Measurements from ENCODE around the gene PARD6G. TPM values are rescaled to one million over a fixed set of nuclear protein-coding genes. Genes with fewer than 3 reads are reported as not detected.

The PARD6G gene
- total RNA-seq, 1 experiment from 2014 or later: 0.15 TPM

DNA sequence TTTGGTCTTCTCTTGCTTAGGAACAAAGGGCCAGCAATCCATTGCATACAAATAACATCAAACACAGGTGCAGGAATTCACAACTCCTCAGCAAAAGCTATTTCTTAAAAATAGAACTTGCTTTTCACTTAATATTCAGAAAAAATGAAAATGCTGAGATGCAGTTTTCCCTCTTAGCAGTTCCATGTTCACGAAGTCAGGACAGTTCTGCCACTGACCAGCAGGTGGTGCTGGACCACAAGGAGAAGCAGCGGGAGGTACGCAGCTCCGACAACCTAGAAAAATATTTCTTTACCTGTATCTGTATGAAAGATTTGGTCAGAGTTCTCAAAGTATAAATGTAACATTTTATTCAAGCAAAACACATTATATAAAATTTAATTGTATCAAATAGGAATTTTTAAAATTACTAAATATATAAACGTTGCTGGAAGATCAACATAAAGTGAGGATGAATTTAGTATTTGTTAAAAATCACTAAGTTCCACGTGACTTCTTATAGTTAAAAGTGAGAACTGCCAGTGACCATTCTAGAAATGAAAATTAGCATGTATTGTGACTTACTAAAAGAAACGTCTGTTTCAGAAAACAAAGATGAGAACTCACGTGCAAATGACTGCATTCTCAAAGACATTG, 89.5 kb downstream of the PARD6G start:
- H3K4me2 ChIP-seq: no peak overlapping the region
- no peak overlapping the region for H3K4me3 ChIP-seq
- peak; percentile 30 to 39 for DNase-seq
- no peaks in the 10 kb centered on the region for H3K79me2 ChIP-seq (ENCODE audit: low read depth)
- no peaks in the 10 kb centered on the region; the same call in 1 of the 2 replicates for H3F3A ChIP-seq (ENCODE audit: insufficient read depth, low read depth)
- H3K9me3 ChIP-seq (ENCODE audit: insufficient read depth, low read depth): no peaks in the 10 kb centered on the region
- no peak for TF ChIP-seq EZH2 (IDR thresholded peaks at IDR 0.05; ENCODE audit: low read depth)
- peak; percentile 93 for TF ChIP-seq CTCF (conservative IDR thresholded peaks at IDR 0.05)
- H2AFZ ChIP-seq: no peak overlapping the region
- POLR2A ChIA-PET (ENCODE audit: unreplicated experiment): no interaction called here
- no TSS peak for BruUV-seq (replicated peaks)
- H3K9me2 ChIP-seq (ENCODE audit: insufficient read depth): no peaks in the 10 kb centered on the region
- no peaks in the 10 kb centered on the region for H3K4me1 ChIP-seq (replicated peaks; ENCODE audit: insufficient read depth)
- CTCF ChIA-PET: no interaction called here
- H4K20me1 ChIP-seq (ENCODE audit: insufficient read depth): peaks cover 3% of the 10 kb centered on the region; the same call in 1 of the 2 replicates
- H3K27me3 ChIP-seq (ENCODE audit: insufficient read depth, low read depth): no peaks in the 10 kb centered on the region
- intact Hi-C loops (cut with micrococcal nuclease; ENCODE audit: unreplicated experiment): no loop called here
- peaks cover 12% of the 10 kb centered on the region; the same call in 1 of the 2 replicates for H3K36me3 ChIP-seq (ENCODE audit: low read depth)
- no peak overlapping the region for H3K27ac ChIP-seq

DNA sequence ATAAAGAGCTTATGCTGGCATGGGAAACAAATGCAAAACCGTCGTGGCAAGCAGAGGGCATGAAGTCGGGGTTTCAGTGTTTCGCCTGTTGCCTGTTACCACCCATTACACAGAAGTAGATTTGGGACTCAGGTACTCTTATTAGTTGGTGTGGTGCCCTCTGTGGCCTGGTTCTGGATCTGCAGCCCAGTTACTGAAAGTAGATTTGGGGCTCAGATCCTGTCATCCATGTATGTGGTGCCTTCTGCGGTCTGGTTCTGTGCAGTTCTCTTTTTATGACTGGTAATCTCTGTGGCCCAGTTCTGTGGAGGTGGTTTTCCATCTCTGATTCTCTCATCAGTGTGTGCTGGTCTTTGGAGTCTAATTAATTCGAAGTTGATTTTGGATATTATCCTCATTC, 93.0 kb downstream of the PARD6G start:
- no peak for DNase-seq
- Histone ChIP-seq H3K27me3 (ENCODE audit: insufficient read depth, low read depth) (no peaks in the 10 kb centered on the region), H3K4me2 (no peak overlapping the region), H3K36me3 (ENCODE audit: low read depth) (peaks cover 12% of the 10 kb centered on the region; the same call in 1 of the 2 replicates), H3F3A (ENCODE audit: insufficient read depth, low read depth) (no peaks in the 10 kb centered on the region; the same call in 1 of the 2 replicates), H3K9me2 (ENCODE audit: insufficient read depth) (no peaks in the 10 kb centered on the region), H3K27ac (no peak overlapping the region), H3K9me3 (ENCODE audit: insufficient read depth, low read depth) (no peaks in the 10 kb centered on the region), H3K4me3 (no peak overlapping the region), H3K79me2 (ENCODE audit: low read depth) (no peaks in the 10 kb centered on the region), H4K20me1 (ENCODE audit: insufficient read depth) (peaks cover 3% of the 10 kb centered on the region; the same call in 1 of the 2 replicates), H3K4me1 (replicated peaks; ENCODE audit: insufficient read depth) (no peaks in the 10 kb centered on the region), H2AFZ (no peak overlapping the region)
- TF ChIP-seq CTCF (conservative IDR thresholded peaks at IDR 0.05) (no peak; the same call in 1 of the 2 replicates), EZH2 (IDR thresholded peaks at IDR 0.05; ENCODE audit: low read depth) (no peak)
- ChIA-PET CTCF (no interaction called here), POLR2A (ENCODE audit: unreplicated experiment) (no interaction called here)
- BruUV-seq (replicated peaks): no TSS peak
- intact Hi-C loops (cut with micrococcal nuclease; ENCODE audit: unreplicated experiment): no loop called here

DNA sequence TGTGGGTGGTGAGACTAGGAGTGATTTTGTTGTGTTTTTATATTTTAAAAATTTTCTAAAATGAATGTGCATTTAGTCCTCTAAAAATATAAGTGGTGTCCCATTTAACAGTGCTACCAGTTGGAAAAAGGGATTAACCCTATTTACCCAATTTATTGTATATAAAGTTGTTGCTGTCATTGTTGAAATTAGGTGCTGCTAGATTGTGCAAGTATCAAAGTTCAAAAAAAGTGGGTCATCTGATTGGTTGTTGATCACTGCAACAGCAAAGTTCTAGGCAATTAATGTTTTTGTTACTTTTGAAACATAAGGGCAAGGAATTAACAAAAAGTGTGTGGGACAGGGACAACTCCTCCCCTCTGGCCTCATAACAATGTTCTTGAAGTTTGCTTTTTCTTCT, 97.6 kb downstream of the PARD6G start:
- DNase-seq: no peak
- CTCF ChIA-PET: no interaction called here
- Histone ChIP-seq H3K36me3 (ENCODE audit: low read depth) (peaks cover 17% of the 10 kb centered on the region; the same call in 1 of the 2 replicates), H4K20me1 (ENCODE audit: insufficient read depth) (no peaks in the 10 kb centered on the region), H3K79me2 (ENCODE audit: low read depth) (no peaks in the 10 kb centered on the region), H3K4me3 (no peak overlapping the region), H2AFZ (no peak overlapping the region), H3K4me1 (replicated peaks; ENCODE audit: insufficient read depth) (no peaks in the 10 kb centered on the region), H3K4me2 (no peak overlapping the region), H3K27me3 (ENCODE audit: insufficient read depth, low read depth) (no peaks in the 10 kb centered on the region), H3K27ac (no peak overlapping the region), H3K9me2 (ENCODE audit: insufficient read depth) (no peaks in the 10 kb centered on the region), H3F3A (ENCODE audit: insufficient read depth, low read depth) (no peaks in the 10 kb centered on the region), H3K9me3 (ENCODE audit: insufficient read depth, low read depth) (no peaks in the 10 kb centered on the region)
- TF ChIP-seq CTCF (conservative IDR thresholded peaks at IDR 0.05): no peak
- TF ChIP-seq EZH2 (IDR thresholded peaks at IDR 0.05; ENCODE audit: low read depth): no peak
- intact Hi-C loops (cut with micrococcal nuclease; ENCODE audit: unreplicated experiment): no loop called here
- POLR2A ChIA-PET (ENCODE audit: unreplicated experiment): no interaction called here
- BruUV-seq (replicated peaks): no TSS peak
